Activated naive CD8-positive, alpha-beta T cell (primary cell): Measurements from ENCODE around the gene SMARCC1.

Source experiments
- H3K27ac Mint-ChIP-seq: one replicate; pipeline ENCODE4 v1.8.0; 2021; ENCODE audit warnings: mixed read lengths
- H3K27me3 Mint-ChIP-seq: one replicate; pipeline ENCODE4 v1.8.0; 2021; ENCODE audit warnings: mixed read lengths
- H3K36me3 Mint-ChIP-seq: one replicate; pipeline ENCODE4 v1.8.0; 2021; ENCODE audit warnings: mixed read lengths
- H3K4me1 Mint-ChIP-seq: one replicate; pipeline ENCODE4 v1.8.0; 2021; ENCODE audit warnings: low read depth, mixed read lengths
- H3K4me3 Mint-ChIP-seq: one replicate; pipeline ENCODE4 v1.8.0; 2021; ENCODE audit warnings: mild to moderate bottlenecking, mixed read lengths
- H3K9me3 Mint-ChIP-seq: one replicate; pipeline ENCODE4 v1.8.0; 2021; ENCODE audit warnings: low read depth, mixed read lengths

The SMARCC1 gene

DNA sequence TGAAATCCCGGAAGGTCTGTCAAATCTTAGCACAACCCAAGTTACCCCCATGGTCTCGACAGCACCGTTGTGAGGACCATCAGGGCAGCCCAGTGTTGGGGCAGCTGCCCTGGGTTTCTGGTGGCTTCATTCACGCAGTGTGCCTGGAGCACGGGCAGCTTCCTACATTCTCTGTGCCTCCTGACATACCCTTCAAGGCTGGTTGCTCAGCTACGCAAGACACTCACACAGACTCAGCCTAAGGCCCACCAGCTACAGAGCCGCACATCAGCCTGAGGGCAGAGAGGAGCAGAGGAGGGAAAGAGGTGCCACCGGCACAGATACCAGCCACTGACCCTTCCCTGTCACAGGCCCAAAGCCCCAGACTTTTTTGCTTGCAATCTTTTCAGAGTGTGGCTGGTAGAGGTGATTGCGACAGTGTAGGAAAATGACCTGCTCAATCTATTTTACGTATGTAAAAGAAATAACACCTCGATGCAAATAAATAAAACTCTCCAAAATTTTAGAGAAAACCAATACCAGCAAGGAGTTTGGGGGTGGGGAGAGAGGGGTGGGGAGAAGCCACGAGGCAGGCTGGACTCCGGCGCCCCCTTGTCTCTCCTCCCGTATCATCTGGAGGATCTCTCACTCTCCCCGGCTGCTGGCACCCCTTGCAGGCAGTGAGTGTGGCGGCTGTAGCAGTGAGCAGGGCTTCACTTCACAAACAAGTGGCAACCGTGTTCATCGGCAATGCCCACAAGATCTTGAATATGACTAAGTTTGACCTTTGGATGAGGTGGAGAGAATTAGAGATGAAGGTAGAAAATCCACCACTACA is 215.8 kb downstream of the SMARCC1 start:
- no peak overlapping the region for H3K27ac Mint-ChIP-seq
- H3K4me3 Mint-ChIP-seq = no peak overlapping the region
- no peaks in the 10 kb centered on the region for H3K36me3 Mint-ChIP-seq
- H3K27me3 Mint-ChIP-seq = peaks cover 2% of the 10 kb centered on the region
- H3K9me3 Mint-ChIP-seq = no peaks in the 10 kb centered on the region
- H3K4me1 Mint-ChIP-seq = no peaks in the 10 kb centered on the region

DNA sequence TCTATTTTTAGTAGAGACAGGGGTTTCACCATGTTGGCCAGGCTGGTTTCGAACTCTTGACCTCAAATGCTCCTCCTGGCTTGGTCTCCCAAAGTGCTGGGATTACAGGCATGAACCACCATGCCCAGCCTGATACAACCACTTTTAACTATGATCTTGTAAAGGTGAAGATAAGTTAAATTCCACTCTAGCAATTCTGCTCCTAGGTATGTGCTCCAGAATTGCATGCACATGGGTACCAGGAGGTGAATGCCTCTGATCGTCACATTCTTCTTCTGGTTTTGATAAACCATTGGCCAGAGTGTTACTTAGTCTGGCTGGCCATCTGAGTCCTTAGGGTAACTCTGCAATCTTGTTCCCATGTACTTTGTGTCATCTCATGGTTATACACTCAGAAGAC is 225.3 kb downstream of the SMARCC1 start:
- Mint-ChIP-seq H3K9me3 (no peaks in the 10 kb centered on the region), H3K27me3 (peaks cover 3% of the 10 kb centered on the region), H3K4me1 (no peaks in the 10 kb centered on the region), H3K27ac (no peak overlapping the region), H3K36me3 (peaks cover 2% of the 10 kb centered on the region), H3K4me3 (no peak overlapping the region)

DNA sequence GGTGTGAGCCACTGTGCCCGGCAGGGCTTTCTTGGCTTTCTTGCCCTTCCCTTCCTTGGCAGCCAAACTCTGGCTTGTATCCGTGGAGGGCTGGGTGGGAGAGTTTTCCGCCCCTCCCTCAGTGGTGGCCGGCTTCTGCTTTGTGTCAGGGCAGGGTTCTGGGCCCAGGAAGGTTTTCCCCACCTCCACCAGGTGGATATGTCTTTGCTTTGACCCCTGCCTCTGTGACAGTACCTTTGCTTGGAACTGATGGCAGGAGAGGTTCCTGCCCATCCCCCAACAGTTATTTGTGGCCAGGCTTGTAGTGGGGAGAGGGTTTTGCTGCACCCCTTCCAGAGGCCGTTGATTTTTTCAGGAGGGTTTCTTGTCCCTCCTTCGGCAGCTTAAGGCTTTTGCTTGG is 227.4 kb downstream of the SMARCC1 start:
- H3K9me3 Mint-ChIP-seq = no peaks in the 10 kb centered on the region
- no peak overlapping the region for H3K27ac Mint-ChIP-seq
- H3K4me1 Mint-ChIP-seq = no peaks in the 10 kb centered on the region
- H3K27me3 Mint-ChIP-seq = peaks cover 9% of the 10 kb centered on the region
- peaks cover 2% of the 10 kb centered on the region for H3K36me3 Mint-ChIP-seq
- H3K4me3 Mint-ChIP-seq = no peak overlapping the region

DNA sequence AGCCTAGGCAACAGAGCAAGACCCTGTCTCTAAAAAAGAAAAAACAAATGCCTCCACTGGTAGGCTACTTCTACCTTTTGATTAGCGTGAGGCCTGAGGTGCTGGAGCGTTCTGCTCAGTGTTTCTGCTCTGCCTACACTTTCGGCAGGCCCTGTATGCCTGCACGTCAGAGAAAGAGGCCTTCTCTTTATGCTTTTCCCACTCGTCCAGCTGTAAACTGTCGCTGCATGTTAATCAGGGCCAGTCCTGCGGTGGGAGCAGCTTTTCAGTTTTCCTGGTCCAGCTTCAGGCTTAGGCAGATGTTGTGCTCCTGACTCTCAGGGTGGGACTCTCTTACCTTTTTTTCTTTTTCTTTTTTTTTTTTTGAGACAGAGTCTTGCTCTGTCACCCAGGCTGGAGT is 228.3 kb downstream of the SMARCC1 start:
- Mint-ChIP-seq H3K9me3 (no peaks in the 10 kb centered on the region), H3K27me3 (peaks cover 9% of the 10 kb centered on the region), H3K4me3 (no peak overlapping the region), H3K4me1 (no peaks in the 10 kb centered on the region), H3K27ac (no peak overlapping the region), H3K36me3 (peaks cover 2% of the 10 kb centered on the region)

DNA sequence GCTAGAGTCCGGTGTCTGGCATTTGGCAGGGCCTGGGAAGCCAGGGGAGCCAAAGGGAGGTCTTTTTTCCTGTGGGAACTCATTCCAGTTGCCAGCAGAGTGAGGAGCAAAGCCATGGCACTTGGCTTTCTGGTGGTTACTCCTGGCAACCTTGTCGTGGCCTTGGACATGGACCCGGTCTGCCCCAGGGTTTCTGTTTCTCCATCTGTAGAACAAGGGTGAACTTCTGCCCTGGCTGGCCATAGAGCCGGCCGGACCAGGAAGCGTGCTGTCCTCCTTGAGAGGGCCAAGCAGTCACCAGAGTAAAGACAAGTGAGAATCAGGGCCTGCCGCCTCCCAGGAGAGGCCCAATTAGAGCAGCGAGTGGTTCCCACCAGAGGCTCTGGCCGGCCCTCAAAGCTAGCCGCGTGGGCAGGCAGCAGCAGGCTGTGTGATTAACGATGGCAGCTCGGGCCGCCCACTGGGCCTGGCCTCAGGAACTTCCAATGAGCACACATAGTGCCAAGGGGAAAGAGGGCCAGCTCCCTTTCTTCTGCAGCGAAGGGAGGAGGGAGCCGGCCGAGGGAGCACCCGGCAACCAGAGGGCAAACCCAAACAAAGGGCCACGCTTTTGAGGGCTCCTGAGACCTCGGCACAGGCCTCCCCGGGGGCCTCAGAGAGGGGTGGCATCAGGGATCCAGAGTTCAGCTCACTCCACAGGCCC is 239.1 kb downstream of the SMARCC1 start:
- Mint-ChIP-seq H3K4me1 (no peaks in the 10 kb centered on the region), H3K27me3 (peaks cover 4% of the 10 kb centered on the region), H3K27ac (no peak overlapping the region), H3K9me3 (no peaks in the 10 kb centered on the region), H3K36me3 (no peaks in the 10 kb centered on the region), H3K4me3 (no peak overlapping the region)

DNA sequence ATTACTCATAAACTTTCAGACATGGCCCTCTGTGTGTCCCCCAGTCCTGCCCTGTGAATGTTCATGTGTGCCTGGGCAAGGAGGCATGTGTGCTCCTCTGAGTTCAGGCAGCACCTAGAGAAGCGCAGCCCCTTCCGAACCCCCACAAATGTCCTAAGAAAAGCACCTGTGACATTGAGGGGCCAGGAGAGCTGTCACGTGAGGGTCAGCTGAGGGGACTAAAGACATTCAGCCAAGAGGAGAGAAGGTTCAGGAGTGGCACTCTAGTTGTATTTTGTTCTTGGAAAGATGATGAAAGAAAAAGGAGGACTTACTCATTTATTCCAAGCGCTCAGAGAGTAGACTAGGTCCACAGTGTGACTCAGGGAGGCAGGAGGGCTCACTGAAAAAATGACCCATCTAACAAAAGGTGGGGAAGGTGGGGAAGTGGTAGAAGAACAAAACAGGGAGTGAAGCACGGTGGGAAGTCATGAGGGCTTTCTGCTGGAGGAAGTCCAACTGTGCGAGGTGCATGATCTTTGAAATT is 240.0 kb downstream of the SMARCC1 start:
- Mint-ChIP-seq H3K27ac (no peak overlapping the region), H3K9me3 (no peaks in the 10 kb centered on the region), H3K27me3 (peaks cover 4% of the 10 kb centered on the region), H3K4me3 (no peak overlapping the region), H3K36me3 (no peaks in the 10 kb centered on the region), H3K4me1 (no peaks in the 10 kb centered on the region)

DNA sequence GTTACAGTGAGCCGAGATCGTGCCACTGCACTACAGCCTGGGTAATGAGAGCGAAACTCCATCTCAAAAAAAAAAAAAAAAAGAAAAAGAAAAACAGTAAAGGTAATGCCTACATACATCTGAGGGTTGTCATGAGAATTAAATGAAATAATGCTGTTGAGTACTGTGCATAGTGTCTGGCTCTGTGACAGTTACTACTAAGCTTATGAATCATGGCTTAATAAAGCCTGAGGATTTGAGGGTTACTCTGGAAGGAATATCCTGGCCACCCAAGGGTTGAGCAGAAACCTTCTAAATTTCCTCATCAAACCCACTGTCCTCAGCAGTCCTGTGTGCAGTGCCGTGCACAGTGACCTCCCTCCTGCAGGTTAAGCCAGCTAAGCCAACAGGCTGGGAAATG is 241.4 kb downstream of the SMARCC1 start:
- H3K4me1 Mint-ChIP-seq = no peaks in the 10 kb centered on the region
- no peaks in the 10 kb centered on the region for H3K36me3 Mint-ChIP-seq
- H3K27me3 Mint-ChIP-seq = peaks cover 4% of the 10 kb centered on the region
- H3K4me3 Mint-ChIP-seq = no peak overlapping the region
- no peak overlapping the region for H3K27ac Mint-ChIP-seq
- no peaks in the 10 kb centered on the region for H3K9me3 Mint-ChIP-seq

DNA sequence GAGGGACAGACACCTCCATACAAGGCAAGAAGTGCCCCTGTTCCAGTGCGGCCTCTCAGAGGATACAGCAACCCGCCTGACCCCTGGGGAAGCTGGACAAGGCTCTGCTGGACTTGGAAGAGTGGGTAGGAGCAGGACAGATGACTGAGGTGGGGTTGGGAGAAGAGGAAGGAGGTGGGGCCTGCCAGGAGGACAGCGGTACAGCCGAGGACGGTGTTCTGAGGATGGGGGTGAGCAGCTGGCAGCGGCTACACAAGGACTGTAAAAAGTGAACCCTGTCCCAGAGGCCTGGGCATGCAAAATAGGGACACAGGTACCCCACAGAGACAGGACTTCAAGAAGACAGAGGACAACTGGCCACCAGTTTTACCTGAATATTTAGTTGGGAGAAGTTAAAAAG is 244.7 kb downstream of the SMARCC1 start:
- no peak overlapping the region for H3K27ac Mint-ChIP-seq
- no peaks in the 10 kb centered on the region for H3K36me3 Mint-ChIP-seq
- no peaks in the 10 kb centered on the region for H3K9me3 Mint-ChIP-seq
- no peaks in the 10 kb centered on the region for H3K4me1 Mint-ChIP-seq
- peaks cover 4% of the 10 kb centered on the region for H3K27me3 Mint-ChIP-seq
- no peak overlapping the region for H3K4me3 Mint-ChIP-seq

DNA sequence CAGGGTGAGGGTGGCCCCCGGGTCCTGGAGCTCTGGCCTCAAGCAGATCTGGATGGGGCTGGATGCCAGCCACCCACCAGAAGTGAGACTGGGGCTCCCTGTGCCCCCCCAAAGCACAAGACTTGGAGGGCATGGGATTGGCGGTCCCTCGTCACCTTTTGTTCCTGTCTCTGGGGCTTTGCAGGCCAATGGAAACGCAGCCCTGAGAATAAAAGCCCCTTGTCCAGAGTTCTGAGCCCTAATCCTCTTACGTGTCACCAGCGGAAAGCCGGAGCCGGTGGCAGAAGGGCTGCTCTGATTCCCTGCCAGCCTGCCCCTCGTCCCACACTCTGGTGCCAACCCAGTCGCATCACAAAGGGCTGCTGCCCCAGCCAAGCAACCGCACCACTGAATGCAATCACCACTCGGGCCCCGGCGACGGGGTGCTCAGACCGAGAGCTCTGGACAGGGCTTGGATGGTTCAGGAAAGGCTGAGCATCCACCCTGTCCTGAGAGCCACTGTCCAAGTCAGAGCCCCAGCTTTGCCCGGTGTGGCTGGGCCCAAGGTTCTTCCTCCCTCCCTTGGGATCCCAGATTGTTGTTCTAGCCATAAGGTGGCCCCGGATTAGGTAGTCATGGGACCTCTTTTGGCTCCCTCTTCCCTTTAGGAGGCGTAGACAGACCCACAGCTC is 245.3 kb downstream of the SMARCC1 start:
- H3K9me3 Mint-ChIP-seq = no peaks in the 10 kb centered on the region
- H3K4me3 Mint-ChIP-seq = no peak overlapping the region
- peaks cover 4% of the 10 kb centered on the region for H3K27me3 Mint-ChIP-seq
- H3K36me3 Mint-ChIP-seq = no peaks in the 10 kb centered on the region
- no peaks in the 10 kb centered on the region for H3K4me1 Mint-ChIP-seq
- H3K27ac Mint-ChIP-seq = no peak overlapping the region
